ENCODE measurements around the gene PAPSS1. TPM values are rescaled to one million over a fixed set of nuclear protein-coding genes. Genes with fewer than 3 reads are reported as not detected.

Gene PAPSS1
- total RNA-seq, 2 donors from 2014 or later = 21.1 to 22.5 TPM

DNA sequence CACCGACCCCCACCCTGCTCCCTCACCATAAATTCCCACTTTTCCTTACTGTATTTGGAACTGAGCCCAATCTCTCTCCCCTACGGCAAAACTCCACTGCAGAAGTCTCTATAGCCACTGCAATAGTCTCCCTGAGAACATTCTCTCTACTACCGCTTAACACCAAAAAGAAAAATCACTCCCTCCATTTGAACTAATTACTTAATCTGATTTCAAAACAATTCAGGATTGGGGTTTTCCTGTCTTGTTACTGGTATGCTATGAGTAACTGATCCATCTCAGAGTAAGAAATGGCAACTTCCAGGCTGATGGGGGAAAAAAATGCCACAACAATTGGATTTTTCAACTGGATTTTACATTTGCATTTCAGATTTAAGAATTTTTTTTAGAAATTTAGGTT, 5.8 kb downstream of the PAPSS1 start:
- no peak overlapping the region for H3K4me3 ChIP-seq
- H3K27me3 ChIP-seq = no peaks in the 10 kb centered on the region
- no peaks in the 10 kb centered on the region for H3K9me3 ChIP-seq
- TF ChIP-seq, protein P1, sequence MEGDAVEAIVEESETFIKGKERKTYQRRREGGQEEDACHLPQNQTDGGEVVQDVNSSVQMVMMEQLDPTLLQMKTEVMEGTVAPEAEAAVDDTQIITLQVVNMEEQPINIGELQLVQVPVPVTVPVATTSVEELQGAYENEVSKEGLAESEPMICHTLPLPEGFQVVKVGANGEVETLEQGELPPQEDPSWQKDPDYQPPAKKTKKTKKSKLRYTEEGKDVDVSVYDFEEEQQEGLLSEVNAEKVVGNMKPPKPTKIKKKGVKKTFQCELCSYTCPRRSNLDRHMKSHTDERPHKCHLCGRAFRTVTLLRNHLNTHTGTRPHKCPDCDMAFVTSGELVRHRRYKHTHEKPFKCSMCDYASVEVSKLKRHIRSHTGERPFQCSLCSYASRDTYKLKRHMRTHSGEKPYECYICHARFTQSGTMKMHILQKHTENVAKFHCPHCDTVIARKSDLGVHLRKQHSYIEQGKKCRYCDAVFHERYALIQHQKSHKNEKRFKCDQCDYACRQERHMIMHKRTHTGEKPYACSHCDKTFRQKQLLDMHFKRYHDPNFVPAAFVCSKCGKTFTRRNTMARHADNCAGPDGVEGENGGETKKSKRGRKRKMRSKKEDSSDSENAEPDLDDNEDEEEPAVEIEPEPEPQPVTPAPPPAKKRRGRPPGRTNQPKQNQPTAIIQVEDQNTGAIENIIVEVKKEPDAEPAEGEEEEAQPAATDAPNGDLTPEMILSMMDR (IDR thresholded peaks at IDR 0.05) = no peak
- peaks cover 3% of the 10 kb centered on the region for H3K4me1 ChIP-seq
- no peaks in the 10 kb centered on the region for H3K36me3 ChIP-seq
- H3K9ac ChIP-seq (ENCODE audit: low read depth in 2 of 2, low read length in 2 of 2) = no peak overlapping the region
- intact Hi-C loops (cut with DNase I) = no loop called here
- DNase-seq = no peak
- no peak overlapping the region for H3K27ac ChIP-seq

DNA sequence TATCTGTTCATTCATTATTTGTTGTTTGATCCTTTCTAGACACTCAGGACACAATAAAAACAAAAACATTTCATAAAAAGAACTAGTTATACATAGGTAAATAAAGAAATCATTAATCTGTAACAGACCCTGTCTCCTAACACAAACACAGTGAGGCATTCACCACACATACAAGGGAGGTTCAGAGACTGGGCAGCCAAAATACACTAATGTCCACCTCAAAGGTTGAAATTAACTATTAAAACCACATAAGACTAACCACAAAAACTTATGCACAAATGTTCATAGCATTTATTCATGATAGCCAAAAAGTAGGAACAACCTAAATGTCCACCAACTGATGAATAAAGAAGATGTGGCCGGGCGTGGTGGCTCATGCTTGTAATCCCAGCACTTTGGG, 7.8 kb downstream of the PAPSS1 start:
- intact Hi-C loops (cut with DNase I) = no loop called here
- no peaks in the 10 kb centered on the region for H3K9me3 ChIP-seq
- no peaks in the 10 kb centered on the region for H3K27me3 ChIP-seq
- H3K9ac ChIP-seq (ENCODE audit: low read depth in 2 of 2, low read length in 2 of 2) = no peak overlapping the region
- TF ChIP-seq, protein P1 (IDR thresholded peaks at IDR 0.05) = no peak
- no peaks in the 10 kb centered on the region for H3K36me3 ChIP-seq
- DNase-seq = no peak
- no peak overlapping the region for H3K4me3 ChIP-seq
- H3K27ac ChIP-seq = no peak overlapping the region
- H3K4me1 ChIP-seq = no peaks in the 10 kb centered on the region

DNA sequence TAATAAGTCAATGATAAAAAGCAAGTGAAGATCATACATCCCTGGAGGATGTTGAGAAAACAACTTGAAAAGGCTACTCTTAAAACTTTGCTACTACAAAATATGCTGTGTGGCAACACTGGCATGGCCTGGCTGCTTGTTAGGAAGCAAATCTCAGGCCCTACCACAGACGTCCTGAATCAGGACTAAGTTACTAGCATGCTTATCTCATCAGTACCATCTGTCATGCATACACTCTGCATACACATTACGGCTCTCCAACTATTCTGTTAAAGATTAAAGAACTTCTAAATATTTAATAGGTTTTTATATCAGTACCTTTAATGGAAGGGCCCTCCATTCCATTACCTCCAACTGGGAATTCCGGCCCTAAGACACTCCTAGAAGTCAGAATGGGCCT, 8.2 kb downstream of the PAPSS1 start:
- no peaks in the 10 kb centered on the region for H3K9me3 ChIP-seq
- TF ChIP-seq, protein P1 (IDR thresholded peaks at IDR 0.05) = no peak

DNA sequence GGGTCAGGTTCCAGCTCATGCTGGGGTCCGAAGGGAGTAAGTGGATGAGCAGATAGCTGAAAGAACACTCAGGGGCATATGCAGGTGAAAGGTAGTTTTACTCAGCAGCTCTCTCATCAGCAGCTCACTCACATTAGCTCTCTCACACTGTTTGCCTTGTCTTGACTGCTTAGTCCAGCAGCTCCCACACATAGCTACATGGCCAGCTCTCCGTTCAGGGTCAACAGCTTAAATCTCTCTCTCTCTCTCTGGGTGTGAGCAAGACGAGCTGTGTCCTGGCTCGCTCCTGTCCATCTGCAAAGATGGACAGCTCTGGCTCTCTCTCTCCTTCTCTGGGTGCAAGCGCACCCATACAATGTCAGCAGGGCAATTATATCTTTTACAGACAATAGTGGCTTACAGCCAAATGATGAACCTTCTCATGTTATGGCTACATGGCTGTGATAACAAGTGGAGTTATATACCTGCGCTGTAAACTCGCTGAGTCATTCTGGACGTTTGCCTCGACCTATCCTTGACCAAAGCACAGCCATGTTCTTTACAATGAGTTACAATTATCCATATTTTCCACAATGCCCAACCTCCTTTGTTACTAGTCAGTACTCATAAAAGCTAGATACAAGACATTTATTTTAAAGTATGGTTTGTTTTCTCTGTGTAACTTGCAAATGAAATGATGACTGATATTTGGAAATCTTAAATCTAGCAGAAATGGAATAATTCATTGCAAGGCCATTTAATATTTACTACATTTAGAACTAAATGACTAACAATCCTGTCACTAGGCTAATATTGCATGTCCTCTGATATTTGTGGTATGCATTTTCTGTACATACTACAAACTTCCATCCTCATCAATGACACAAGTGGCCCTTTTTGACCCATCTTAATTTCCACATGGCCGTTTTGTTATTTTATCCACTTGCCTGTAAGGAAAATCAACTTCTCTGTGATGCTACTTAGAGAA, 9.3 kb downstream of the PAPSS1 start:
- no peaks in the 10 kb centered on the region for H3K9me3 ChIP-seq
- no peaks in the 10 kb centered on the region for H3K27me3 ChIP-seq
- intact Hi-C loops (cut with DNase I) = no loop called here
- no peaks in the 10 kb centered on the region for H3K4me1 ChIP-seq
- no peak overlapping the region for H3K27ac ChIP-seq
- H3K9ac ChIP-seq (ENCODE audit: low read depth in 2 of 2, low read length in 2 of 2) = no peak overlapping the region
- DNase-seq = no peak
- no peaks in the 10 kb centered on the region for H3K36me3 ChIP-seq
- no peak overlapping the region for H3K4me3 ChIP-seq
- TF ChIP-seq, protein P1 (IDR thresholded peaks at IDR 0.05) = no peak

More for the DNA sequence above, 8.2 kb downstream of the PAPSS1 start:
- Histone ChIP-seq H3K36me3 (no peaks in the 10 kb centered on the region), H3K27ac (no peak overlapping the region), H3K4me1 (no peaks in the 10 kb centered on the region), H3K4me3 (no peak overlapping the region), H3K9ac (ENCODE audit: low read depth in 2 of 2, low read length in 2 of 2) (no peak overlapping the region), H3K27me3 (no peaks in the 10 kb centered on the region)
- intact Hi-C loops (cut with DNase I) = no loop called here
- no peak for DNase-seq

DNA sequence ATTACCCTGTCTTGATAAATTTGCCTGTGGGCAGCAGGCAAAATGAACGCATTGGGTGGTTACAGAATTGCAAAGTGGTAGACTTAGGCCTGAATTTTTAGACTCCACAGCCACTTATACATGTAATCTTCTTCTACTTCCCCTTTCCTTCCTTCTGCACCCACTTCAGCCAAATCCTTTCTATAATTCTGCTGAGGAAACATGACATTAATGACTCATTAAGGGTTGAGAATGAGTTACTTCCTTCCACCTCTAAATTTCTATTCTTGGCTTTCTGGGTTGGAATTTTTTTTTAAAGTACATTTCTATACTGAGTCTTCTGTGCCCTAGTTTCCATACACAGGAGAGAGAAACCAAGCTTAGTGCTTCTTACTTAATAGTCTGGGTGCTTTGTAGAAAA, 10.1 kb downstream of the PAPSS1 start:
- H3K4me3 ChIP-seq = no peak overlapping the region
- TF ChIP-seq, protein P1 (IDR thresholded peaks at IDR 0.05) = no peak
- no peak overlapping the region for H3K9ac ChIP-seq (ENCODE audit: low read depth in 2 of 2, low read length in 2 of 2)
- no peak for DNase-seq
- no peaks in the 10 kb centered on the region for H3K36me3 ChIP-seq
- no peaks in the 10 kb centered on the region for H3K4me1 ChIP-seq
- H3K9me3 ChIP-seq = no peaks in the 10 kb centered on the region
- intact Hi-C loops (cut with DNase I) = no loop called here
- no peaks in the 10 kb centered on the region for H3K27me3 ChIP-seq
- H3K27ac ChIP-seq = no peak overlapping the region
